ENCODE results near the gene TBX19.

The TBX19 gene

GRCh38 chr1:168265596-168265995 lies 15.1 kb upstream of the TBX19 start:
- no peak for DNase-seq
- peaks cover 8% of the 10 kb centered on the region for H3K9me3 Mint-ChIP-seq
- peaks cover 13% of the 10 kb centered on the region for H3K4me1 Mint-ChIP-seq
- H3K36me3 Mint-ChIP-seq (ENCODE audit: low read depth), result peaks cover 20% of the 10 kb centered on the region
- no peak overlapping the region for H3K4me3 Mint-ChIP-seq
- H3K27ac Mint-ChIP-seq, result no peak overlapping the region
- no peaks in the 10 kb centered on the region for H3K27me3 Mint-ChIP-seq (ENCODE audit: low read depth, poor library complexity)
- TF ChIP-seq CTCF (IDR thresholded peaks at IDR 0.05), result no peak

- peaks cover 8% of the 10 kb centered on the region for H3K9me3 Mint-ChIP-seq
- peaks cover 2% of the 10 kb centered on the region for H3K4me1 Mint-ChIP-seq
- no peak overlapping the region for H3K27ac Mint-ChIP-seq
- H3K36me3 Mint-ChIP-seq (ENCODE audit: low read depth), result peaks cover 20% of the 10 kb centered on the region
- H3K4me3 Mint-ChIP-seq, result no peak overlapping the region
- DNase-seq, result no peak
- H3K27me3 Mint-ChIP-seq (ENCODE audit: low read depth, poor library complexity), result no peaks in the 10 kb centered on the region
- TF ChIP-seq CTCF (IDR thresholded peaks at IDR 0.05), result no peak
Observed at GRCh38 chr1:168266644-168267186, 14.0 kb upstream of the TBX19 start.

GRCh38 chr1:168271636-168272035 lies 9.0 kb upstream of the TBX19 start:
- no peaks in the 10 kb centered on the region for H3K27me3 Mint-ChIP-seq (ENCODE audit: low read depth, poor library complexity)
- no peak overlapping the region for H3K27ac Mint-ChIP-seq
- H3K36me3 Mint-ChIP-seq (ENCODE audit: low read depth), result no peaks in the 10 kb centered on the region
- no peak for DNase-seq
- TF ChIP-seq CTCF (IDR thresholded peaks at IDR 0.05), result no peak
- H3K9me3 Mint-ChIP-seq, result peaks cover 6% of the 10 kb centered on the region
- no peaks in the 10 kb centered on the region for H3K4me1 Mint-ChIP-seq
- H3K4me3 Mint-ChIP-seq, result no peak overlapping the region

GRCh38 chr1:168273575-168273974 lies 7.1 kb upstream of the TBX19 start:
- Mint-ChIP-seq H3K27me3 (ENCODE audit: low read depth, poor library complexity) (no peaks in the 10 kb centered on the region), H3K36me3 (ENCODE audit: low read depth) (no peaks in the 10 kb centered on the region), H3K4me3 (no peak overlapping the region), H3K9me3 (peaks cover 21% of the 10 kb centered on the region), H3K4me1 (no peaks in the 10 kb centered on the region), H3K27ac (no peak overlapping the region)
- no peak for TF ChIP-seq CTCF (IDR thresholded peaks at IDR 0.05)
- DNase-seq, result no peak

- H3K9me3 Mint-ChIP-seq, result peaks cover 21% of the 10 kb centered on the region
- no peaks in the 10 kb centered on the region for H3K36me3 Mint-ChIP-seq (ENCODE audit: low read depth)
- TF ChIP-seq CTCF (IDR thresholded peaks at IDR 0.05), result no peak
- no peak for DNase-seq
- no peak overlapping the region for H3K27ac Mint-ChIP-seq
- no peak overlapping the region for H3K4me3 Mint-ChIP-seq
- H3K4me1 Mint-ChIP-seq, result no peaks in the 10 kb centered on the region
- H3K27me3 Mint-ChIP-seq (ENCODE audit: low read depth, poor library complexity), result no peaks in the 10 kb centered on the region
Observed at GRCh38 chr1:168279253-168279652, 1.4 kb upstream of the TBX19 start.

- DNase-seq, result no peak
- H3K36me3 Mint-ChIP-seq (ENCODE audit: low read depth), result no peaks in the 10 kb centered on the region
- no peaks in the 10 kb centered on the region for H3K27me3 Mint-ChIP-seq (ENCODE audit: low read depth, poor library complexity)
- H3K27ac Mint-ChIP-seq, result no peak overlapping the region
- peaks cover 13% of the 10 kb centered on the region for H3K9me3 Mint-ChIP-seq
- H3K4me3 Mint-ChIP-seq, result no peak overlapping the region
- no peak for TF ChIP-seq CTCF (IDR thresholded peaks at IDR 0.05)
- H3K4me1 Mint-ChIP-seq, result peaks cover 11% of the 10 kb centered on the region
Observed at GRCh38 chr1:168281603-168282325, 1.1 kb downstream of the TBX19 start.
